HG03342 (cell line): ENCODE measurements around the gene GNS.
A peak's percentile ranks its signal among the peaks of the same experiment; 100 is the strongest.

Source experiments
- ATAC-seq: cut with Tn5 transposase; IDR thresholded peaks from one replicate; pipeline ENCODE4 v1.9.1; 2021; ENCODE audit warnings: mild to moderate bottlenecking, moderate library complexity; ENCODE audit not compliant: unreplicated experiment

GNS gene

DNA sequence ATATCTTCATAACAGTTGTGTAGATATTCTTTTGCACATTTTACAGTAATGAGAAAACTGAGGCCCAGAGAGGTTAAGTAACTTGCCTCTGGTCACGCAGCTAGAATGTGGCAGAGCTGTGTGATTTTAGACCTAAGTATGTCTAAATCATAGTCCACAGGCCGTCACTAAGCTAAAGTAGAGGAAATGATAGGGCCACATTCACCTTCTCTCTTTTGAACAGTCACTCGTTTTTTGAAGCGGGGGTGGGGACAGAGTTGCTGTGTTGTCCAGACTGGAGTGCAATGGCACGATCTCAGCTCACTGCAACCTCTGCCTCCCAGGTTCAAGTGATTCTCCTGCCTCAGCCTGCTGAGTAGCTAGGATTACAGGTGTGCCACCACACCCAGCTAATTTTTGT lies 80.4 kb downstream of the GNS start:
- ATAC-seq: no peak

DNA sequence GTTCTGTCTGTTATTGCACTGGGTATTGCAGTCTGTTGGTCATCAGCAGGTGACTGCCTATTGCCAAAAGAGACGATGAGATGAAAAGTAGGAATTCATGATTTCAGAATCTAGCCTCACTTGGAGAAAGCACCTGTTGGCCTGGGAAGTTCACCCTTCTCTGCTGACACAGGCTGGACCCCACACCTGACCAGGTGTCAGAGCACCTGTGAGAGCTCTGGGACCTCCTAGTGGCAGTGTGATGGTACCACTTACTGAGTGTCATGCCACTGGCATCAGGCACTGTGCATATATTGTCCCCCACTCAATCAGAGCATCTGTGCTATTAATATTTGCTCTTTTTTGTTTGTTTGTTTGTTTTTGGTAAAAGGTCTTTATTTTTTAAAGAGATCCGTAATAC lies 81.0 kb downstream of the GNS start:
- no peak for ATAC-seq

DNA sequence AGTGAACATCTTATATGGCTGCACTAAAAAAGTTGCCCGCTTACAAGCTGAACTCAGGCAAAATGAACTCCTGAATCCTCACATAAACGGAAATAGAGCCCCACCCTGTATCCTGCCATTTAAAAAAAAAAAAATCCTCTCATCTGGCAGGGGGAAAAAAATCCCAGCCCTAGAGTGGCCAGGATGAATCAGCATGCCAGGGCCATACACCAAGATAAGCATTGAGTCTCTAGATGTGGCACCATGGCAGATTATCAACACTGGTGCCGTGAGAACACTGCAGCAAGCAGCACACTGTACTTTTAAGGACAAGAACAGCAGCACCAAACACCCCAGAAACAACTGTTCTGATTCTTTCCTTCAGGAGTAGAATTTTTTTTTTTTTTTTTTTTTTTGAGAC lies 83.4 kb downstream of the GNS start:
- no peak for ATAC-seq

DNA sequence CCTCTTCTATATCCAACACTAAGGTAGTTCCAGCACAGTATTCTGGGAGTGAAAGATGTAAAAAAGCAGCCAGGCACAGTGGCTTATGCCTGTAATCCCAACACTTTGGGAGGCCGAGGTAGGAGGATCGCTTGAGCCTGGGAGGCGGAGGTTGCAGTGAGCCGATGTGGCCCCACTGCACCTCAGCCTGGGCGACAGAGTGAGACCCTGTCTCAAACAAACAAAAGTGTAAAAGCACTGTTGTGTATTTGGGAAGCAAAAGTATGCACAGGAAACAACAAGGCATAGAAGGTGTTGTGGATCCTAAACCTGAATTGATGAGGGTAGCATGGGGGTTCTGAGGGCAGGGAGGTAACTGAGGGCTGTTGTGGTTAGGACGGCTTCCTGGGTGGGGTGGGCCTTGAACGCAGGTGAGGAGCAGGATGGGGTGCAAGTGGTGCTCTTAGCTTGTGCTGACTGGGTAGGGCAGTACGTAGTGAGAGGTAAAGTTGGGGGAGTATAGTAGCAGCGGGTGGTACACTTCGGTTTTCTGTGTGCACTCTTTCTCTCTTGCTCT lies 84.8 kb downstream of the GNS start:
- ATAC-seq: no peak

DNA sequence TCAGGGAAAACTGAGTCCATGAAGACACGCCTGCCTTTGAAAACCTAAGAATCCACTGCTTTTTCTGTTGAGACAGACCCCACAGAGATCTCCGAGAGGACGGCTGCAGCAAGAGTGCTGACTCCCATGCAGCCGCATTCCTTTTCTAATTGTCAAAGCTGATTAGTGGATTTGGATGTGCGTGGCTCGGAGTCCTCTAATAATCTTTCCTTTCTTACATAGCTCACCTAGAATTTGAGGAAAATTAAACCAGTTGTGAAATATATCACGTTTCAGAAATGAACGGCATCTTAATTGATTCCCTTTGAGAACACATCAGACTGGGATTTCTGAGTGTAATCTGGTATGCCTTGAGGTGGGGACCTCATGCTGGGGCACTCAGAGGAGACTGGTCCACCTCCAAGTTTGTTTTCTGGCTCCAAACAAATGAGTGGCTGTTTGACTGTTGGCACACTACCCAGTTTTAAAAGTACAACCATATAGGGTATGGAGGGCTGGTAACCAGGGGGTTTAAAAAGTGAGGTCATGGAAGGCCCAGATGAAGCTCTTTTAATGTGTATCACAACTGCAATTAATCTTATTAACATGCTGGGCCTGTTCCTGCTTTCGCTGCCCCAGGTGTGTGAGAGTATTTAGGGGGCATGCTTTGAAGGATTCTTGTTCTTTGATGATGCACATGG lies 85.6 kb downstream of the GNS start:
- ATAC-seq: no peak

DNA sequence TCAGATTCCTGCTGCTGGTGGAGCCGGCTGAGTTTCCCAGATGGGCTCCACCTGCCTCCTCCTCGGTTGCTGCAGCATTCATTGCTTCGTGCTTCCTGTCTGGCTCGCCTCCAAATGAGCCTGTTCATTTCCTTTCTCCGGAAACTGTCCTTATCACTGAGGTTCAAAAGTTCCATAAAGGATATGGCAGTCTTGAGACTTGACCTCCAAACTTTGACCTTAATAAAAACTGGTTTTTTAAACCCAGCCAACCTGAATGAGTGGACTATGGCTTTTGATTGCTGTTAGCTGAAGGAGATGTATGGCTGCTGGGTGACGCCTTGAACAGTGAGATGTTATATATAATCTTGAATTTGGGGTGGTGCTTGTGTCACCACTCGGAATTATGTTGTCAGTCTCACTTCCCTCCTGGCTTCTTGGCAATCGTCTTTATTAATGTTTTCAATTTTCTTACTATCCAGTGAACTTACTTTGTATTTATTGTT lies 86.2 kb downstream of the GNS start:
- ATAC-seq: no peak

DNA sequence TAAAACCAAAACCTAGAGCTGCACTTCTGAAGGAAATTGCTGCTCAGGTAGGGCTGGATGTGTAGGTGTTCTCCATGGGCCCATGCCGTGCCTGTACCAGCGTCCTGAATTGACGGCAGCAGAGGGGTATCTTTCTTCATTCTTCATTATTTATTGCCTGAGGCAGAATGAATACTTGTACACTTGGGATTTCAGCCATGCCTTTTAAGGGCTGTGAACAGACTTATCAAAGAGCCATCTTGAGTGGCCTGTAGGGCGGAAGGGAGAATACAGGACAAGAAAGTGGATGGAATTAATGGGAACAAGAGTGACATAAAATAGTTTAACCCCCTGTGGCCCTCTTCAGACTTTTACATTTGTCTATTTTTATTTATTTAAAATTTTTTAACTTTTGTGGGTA lies 87.5 kb downstream of the GNS start:
- no peak for ATAC-seq

DNA sequence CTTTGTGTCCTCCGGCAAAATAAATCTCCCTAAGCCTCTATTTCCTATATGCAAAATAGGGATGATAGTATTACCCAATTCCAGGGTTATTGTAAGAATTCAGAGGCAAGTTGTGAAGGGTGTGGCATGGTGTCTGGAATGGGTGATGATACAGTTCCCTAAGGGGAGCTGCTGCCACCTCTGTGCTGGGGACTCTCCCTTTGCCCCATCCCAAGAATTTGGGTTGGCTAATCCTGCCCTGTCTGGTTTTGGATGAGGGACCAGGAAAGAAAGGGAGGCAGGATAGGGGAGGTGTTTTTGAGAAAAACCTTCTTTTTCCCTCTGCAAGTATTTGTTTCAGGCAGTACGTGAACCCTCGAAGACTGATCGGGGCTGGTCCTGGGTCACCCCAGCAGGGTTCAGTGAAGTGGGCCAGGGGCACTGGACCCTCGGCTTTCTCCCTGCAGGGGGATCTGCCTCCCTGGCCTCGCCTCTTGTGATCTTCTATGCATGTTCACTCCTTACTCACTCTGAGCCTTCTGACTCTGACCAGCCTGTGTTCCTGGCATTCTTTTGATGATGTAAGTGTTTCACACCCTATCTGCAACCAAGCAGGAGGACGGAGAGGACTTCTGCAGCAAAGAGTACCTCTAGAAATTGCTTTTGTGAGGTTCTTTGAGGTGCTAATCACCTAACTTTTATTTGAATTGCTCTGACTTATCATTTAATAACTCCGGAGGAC lies 88.1 kb downstream of the GNS start:
- ATAC-seq: no peak

DNA sequence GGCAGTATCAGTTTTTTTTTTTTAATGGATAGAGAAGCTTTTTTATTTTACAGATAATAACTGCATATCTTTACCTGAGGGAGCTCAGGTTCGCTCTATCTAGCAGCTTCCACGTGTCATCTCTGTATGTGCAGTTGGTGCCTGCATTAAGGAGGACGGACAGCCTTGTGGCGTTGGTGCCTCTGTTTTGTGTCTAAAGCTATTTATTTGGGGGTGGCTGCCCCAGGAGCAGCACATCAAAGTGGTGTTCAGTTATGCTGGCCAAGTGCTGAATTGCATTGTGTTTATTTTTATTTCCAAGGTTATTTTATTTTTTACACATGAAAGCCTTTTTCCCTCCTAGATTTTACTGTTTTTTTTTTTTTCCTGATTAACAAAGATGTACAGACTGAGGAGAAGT lies 89.2 kb downstream of the GNS start:
- no peak for ATAC-seq

DNA sequence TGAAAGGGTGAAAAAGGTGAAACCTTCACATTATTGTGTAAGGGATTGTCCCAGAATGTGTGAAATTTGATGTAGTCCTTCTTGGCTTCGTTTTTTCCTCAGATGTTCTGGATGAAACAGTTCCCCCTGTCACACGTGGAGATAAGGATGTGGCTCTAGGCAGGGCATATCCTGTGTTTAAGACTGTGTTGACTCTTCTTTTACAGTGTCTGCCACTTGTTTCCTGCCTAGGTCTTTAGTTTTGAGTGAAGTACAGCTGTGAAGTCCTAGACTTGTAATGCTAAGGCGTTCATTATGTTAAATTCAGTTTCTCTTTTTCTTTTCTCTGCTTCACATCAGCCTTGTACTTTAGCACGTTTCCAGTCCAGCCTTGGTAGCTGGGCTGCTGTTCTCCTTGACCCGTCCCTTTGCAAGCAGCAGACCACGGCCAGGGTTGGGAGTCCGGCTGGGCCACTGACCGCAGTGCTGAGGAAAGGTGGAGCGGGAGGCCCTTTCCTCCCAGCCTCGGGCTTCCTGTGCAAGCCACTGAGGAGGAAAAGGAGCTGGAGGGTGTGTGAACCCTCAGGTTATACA lies 89.8 kb downstream of the GNS start:
- peak; percentile 71 for ATAC-seq

DNA sequence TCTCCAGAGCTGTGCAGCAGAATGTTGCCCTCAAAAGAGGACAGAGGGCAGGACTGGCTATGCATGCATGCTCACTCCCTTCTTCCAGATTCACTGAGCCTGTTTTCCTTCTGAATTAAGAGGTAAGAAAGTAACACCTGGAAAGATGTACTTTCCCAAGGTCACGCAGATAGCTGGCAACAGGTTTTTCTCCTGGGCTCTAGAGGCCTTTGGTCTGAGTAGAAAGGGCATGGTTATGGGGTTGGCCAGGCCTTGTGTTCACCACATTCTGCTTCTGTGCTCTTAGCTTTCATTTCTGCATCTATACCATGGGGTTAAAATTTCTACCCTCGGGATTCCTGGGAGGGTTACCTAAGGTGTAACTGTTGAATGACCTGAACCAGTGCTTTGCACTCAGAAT lies 91.4 kb downstream of the GNS start:
- ATAC-seq: no peak

DNA sequence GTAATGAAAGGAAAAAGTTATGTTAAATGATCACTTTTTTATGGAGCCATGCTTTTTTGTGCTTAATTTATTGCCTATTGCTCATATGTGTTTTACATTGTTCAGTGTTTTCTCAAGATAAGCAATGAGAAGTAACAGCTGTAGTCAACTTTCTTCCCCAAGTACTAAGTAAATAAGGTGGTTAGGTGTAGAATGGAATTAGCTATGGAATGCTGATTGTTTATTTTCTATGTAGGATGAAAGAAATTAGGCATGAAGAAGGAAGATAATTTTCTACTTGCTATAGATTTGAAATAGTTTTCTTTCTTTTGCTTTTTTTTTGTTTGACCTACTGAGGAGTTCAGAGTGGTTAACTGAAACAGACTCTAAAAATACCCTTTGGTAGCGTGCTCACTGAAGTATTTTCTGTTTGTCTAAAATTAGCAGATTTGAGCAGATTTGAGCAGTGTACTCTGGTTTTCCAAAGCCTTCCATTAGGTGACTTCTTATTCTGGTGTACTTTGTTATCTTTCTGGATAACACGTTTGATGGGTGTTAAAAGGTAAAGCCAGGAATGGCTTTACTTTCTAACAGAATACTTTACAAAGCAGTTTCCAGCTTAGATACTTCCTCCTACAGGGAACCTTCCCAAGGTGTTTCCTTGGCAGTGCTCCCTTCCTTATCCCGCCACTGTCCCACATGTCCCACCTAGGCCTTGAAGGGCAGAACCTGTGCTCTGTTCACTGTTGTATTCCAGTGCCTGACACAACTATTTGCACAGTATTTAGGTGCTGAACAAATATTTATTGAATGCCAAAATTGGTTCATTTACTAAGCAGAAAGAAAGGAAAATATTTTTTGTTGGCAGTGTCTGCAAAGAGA lies 92.9 kb downstream of the GNS start:
- ATAC-seq: peak; percentile 29

DNA sequence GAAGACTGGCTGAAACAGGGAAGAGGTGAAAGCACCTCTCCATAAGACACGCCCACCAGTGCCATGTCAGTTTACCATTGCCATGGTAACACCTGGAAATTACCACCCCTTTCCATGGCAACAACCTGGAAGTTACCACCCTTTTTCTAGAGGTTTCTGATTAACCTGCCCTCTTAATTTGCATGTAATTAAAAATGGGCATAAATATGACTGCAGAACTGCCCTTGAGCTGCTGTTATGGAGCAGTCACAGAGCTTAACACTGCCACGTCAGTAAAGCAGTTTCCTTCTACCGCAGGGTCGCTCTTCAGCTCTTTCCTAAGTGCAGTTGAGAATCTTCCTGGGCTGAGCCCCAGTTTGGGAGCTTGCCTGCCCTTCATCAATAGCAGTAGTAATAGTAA lies 93.7 kb downstream of the GNS start:
- ATAC-seq: peak; percentile 38
